Activated T-cell treated with anti-CD3 and anti-CD28 coated beads, Interleukin-2, amount 50 U/mL, for 24 hours (primary cell): ENCODE data around the gene ALK.

Source experiments
- DNase-seq: peaks from one replicate; pipeline ENCODE4 v3.0.0-alpha.2; 2020
- H3K27ac Mint-ChIP-seq: 2 replicates; pipeline ENCODE4 v1.8.0; 2020; ENCODE audit warnings: mild to moderate bottlenecking, mixed read lengths
- H3K27me3 Mint-ChIP-seq: 2 replicates; pipeline ENCODE4 v1.8.0; 2020; ENCODE audit warnings: mixed read lengths
- H3K36me3 Mint-ChIP-seq: 2 replicates; pipeline ENCODE4 v1.8.0; 2020; ENCODE audit warnings: low read depth, mixed read lengths
- H3K4me1 Mint-ChIP-seq: 2 replicates; pipeline ENCODE4 v1.8.0; 2020; ENCODE audit warnings: low read depth, mixed read lengths
- H3K4me3 Mint-ChIP-seq: 2 replicates; pipeline ENCODE4 v1.8.0; 2020; ENCODE audit warnings: mild to moderate bottlenecking, moderate library complexity, mixed read lengths
- H3K9me3 Mint-ChIP-seq: 2 replicates; pipeline ENCODE4 v1.8.0; 2020; ENCODE audit warnings: mixed read lengths

ALK gene

DNA sequence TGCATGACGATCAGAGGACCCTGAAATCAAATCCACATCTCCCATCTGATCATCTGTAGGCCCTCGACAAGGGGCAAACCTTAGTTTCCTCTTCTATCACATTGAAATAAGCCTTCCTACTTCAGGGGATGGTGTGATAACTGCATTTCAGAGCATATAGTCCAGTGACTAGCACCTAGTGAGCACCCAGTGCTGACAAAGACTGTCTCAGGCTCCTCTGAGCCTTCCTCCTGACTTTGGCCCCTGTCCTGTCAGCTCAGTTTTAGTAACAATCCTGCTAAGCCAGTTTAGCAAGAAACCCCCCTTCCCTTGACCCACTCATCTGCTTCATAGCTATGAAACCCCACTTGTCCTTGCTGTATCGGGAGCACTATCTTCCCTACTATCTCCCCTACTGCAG, 304.0 kb downstream of the ALK start:
- no peak overlapping the region for H3K4me3 Mint-ChIP-seq
- H3K4me1 Mint-ChIP-seq, result no peaks in the 10 kb centered on the region
- H3K27ac Mint-ChIP-seq, result no peak overlapping the region
- peaks cover 35% of the 10 kb centered on the region for H3K27me3 Mint-ChIP-seq
- DNase-seq, result no peak
- H3K36me3 Mint-ChIP-seq, result no peaks in the 10 kb centered on the region
- H3K9me3 Mint-ChIP-seq, result no peaks in the 10 kb centered on the region

DNA sequence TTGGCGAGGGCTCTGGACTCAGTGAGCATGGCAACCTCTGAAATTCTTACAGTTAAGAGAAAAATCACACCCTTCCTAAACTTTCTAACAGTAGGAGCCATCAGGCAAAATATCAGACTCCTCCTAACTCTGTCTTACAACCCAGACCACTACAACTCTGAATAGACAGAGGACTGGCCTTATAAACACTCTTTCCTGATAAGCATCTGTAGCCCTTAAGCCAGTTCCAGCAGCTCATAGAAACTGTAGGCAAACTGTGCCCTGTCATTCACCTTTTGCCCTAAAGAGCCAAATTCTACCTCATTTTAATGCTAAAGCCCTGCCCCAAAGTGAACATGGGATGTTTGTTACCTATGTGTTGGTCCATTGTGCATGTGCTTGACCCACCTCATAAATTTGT, 304.8 kb downstream of the ALK start:
- Mint-ChIP-seq H3K27ac (no peak overlapping the region), H3K4me1 (no peaks in the 10 kb centered on the region), H3K36me3 (no peaks in the 10 kb centered on the region), H3K9me3 (no peaks in the 10 kb centered on the region), H3K27me3 (peaks cover 40% of the 10 kb centered on the region), H3K4me3 (no peak overlapping the region)
- no peak for DNase-seq

DNA sequence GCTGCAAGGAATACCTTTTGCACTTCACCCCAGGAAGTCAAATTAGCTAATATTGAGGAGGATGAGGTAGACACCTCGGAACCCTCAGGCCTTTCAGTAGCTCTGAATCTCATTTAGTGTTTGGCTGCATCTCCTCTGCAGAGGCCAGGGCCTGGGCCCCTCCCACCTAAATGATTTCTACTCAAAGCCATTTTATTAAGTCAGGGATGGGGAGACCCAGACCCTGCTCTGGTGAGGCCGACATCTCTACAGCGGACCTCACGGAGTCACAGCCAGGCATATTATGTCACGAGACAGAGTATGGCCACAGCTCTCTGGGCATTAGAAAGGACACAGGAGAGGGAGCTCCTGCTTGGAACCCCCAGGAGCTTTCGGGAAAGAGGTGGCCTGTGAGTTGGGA, 305.5 kb downstream of the ALK start:
- H3K9me3 Mint-ChIP-seq, result no peaks in the 10 kb centered on the region
- no peaks in the 10 kb centered on the region for H3K4me1 Mint-ChIP-seq
- H3K27me3 Mint-ChIP-seq, result peaks cover 44% of the 10 kb centered on the region
- no peak overlapping the region for H3K27ac Mint-ChIP-seq
- no peaks in the 10 kb centered on the region for H3K36me3 Mint-ChIP-seq
- DNase-seq, result no peak
- H3K4me3 Mint-ChIP-seq, result no peak overlapping the region

DNA sequence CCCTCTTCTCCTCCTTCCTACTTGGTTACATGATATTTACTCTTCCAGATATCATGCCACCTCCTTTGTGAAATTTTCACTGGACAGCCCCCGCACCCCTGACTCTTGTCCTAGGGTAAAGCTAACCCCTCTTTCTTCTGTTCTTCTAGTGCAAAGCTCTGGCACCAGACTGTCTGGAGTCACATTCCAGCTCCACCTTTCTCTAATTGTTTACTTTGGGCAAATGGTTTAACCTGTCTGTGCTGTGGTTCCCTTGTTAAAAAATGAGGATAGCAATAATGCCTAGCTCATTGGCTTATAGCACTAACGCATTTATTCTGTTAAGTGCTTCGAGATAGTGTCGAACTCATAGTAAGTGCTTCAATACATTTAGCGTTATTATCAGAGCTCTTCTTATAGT, 306.2 kb downstream of the ALK start:
- no peaks in the 10 kb centered on the region for H3K36me3 Mint-ChIP-seq
- no peak overlapping the region for H3K27ac Mint-ChIP-seq
- no peaks in the 10 kb centered on the region for H3K9me3 Mint-ChIP-seq
- H3K4me3 Mint-ChIP-seq, result no peak overlapping the region
- DNase-seq, result no peak
- H3K4me1 Mint-ChIP-seq, result no peaks in the 10 kb centered on the region
- peaks cover 49% of the 10 kb centered on the region for H3K27me3 Mint-ChIP-seq

DNA sequence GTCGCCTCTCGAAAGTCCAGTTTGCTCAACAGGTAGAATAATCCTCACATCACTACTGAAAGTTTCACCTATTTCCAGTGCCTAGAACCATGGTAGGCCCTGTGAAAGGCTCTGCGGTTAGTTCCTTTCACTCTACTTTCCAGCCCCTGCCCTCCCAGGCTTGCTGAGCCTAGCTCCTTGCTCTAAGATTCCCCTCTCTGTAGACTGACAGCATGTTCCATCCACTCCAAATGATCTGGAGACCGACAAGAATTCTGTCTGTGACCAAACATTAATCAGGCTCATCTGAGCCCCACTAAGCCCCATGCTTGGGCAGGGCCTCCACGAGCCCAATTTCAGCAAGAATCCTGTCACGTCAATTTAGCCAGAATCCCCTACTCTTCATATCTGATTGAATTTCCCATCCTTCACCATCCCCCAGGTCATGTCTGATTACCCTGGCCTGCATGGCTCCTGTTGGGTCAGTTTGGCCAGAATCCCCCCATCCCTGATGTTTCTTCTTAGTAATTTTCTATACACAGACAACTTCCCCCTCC, 307.0 kb downstream of the ALK start:
- Mint-ChIP-seq H3K27ac (no peak overlapping the region), H3K9me3 (no peaks in the 10 kb centered on the region), H3K4me3 (no peak overlapping the region), H3K4me1 (no peaks in the 10 kb centered on the region), H3K27me3 (peaks cover 56% of the 10 kb centered on the region), H3K36me3 (no peaks in the 10 kb centered on the region)
- no peak for DNase-seq

DNA sequence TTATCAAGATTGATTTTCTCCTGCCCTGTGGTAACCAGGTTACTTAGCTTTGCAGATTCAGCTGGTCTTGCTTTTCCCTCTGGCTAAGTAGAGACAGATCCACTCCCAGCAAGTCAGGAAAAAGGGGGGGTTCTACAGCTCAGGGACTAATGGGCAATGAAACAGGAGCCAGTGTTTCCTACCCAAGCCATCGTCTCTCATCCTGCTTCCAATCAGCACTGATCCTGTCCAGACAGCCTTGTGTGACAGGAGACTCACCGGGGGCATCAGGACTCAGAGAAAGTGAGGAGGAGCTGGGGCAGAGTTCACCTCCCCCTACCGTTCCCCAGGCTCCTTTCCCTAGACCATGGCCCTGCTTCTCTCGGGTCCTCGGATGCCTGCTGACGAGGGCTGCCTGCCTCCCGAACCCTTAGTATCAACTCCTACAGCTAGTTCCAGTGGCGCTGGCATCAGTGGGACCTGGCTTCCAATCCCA, 307.6 kb downstream of the ALK start:
- H3K27me3 Mint-ChIP-seq, result peaks cover 59% of the 10 kb centered on the region
- no peaks in the 10 kb centered on the region for H3K4me1 Mint-ChIP-seq

DNA sequence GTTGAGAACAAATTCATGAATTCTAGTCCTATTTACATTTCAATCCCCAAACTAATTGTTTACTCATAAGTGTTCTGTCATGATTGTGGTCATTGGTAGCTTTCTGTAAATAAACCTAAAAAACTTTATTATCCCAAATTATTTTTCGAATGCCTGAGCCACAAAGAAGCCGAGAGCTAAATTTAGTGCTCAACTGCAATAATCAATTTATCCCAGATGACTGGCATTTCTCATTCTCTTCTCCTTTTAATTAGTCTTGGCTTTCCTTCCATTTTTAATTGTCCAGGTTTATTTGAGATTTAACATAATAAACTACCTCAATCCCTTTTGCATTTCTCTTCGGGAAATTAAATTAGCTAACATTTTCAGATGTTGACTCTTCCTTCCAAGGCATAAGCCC, 308.3 kb downstream of the ALK start:
- Mint-ChIP-seq H3K27ac (no peak overlapping the region), H3K9me3 (no peaks in the 10 kb centered on the region), H3K27me3 (peaks cover 63% of the 10 kb centered on the region), H3K4me1 (no peaks in the 10 kb centered on the region), H3K4me3 (no peak overlapping the region), H3K36me3 (no peaks in the 10 kb centered on the region)
- DNase-seq, result no peak

More for the DNA sequence above, 307.6 kb downstream of the ALK start:
- H3K9me3 Mint-ChIP-seq, result no peaks in the 10 kb centered on the region
- no peak overlapping the region for H3K4me3 Mint-ChIP-seq
- no peak for DNase-seq
- no peak overlapping the region for H3K27ac Mint-ChIP-seq
- H3K36me3 Mint-ChIP-seq, result no peaks in the 10 kb centered on the region

DNA sequence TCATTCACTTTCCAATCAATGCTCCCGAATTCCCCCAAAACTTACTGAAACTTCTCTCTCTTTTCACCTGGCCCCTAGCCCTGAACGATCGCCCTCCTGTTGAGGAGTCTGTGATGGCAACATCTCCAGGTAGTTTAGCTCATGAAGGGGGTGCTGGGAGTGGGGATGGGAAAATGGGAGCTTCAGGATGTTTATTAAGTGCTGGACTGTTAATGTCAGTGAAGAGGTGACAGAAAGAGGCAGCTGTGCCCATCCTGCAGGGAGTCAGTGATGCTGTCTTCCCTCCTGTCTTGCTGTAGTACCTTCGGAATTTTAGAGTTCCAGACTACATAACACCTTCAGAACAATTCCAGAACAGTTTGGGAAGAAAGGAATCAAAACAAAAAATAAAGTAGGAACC, 308.8 kb downstream of the ALK start:
- Mint-ChIP-seq H3K36me3 (no peaks in the 10 kb centered on the region), H3K27ac (no peak overlapping the region)

DNA sequence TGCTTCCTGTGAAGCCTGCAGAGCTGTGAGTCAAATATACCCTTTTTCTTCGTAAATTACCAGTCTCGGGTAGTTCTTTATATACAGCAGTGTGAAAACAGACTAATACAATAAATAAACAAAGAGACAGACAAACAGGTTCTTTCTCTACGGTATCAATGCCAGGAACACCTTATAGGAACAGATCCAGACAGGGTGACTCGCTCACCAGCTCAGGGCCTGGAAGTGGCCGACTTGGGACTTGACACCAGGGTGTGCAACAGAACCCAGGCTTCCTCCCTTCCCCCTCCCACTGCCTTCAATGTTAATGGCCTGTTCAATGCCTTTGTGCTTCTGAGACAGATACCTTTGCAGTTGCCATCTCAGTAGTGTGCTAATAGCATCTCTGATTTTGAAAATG, 309.5 kb downstream of the ALK start:
- peaks cover 63% of the 10 kb centered on the region for H3K27me3 Mint-ChIP-seq
- no peaks in the 10 kb centered on the region for H3K36me3 Mint-ChIP-seq
- no peaks in the 10 kb centered on the region for H3K4me1 Mint-ChIP-seq
- H3K4me3 Mint-ChIP-seq, result no peak overlapping the region
- no peak for DNase-seq
- no peak overlapping the region for H3K27ac Mint-ChIP-seq
- no peaks in the 10 kb centered on the region for H3K9me3 Mint-ChIP-seq

More for the DNA sequence above, 308.8 kb downstream of the ALK start:
- Mint-ChIP-seq H3K4me1 (no peaks in the 10 kb centered on the region), H3K27me3 (peaks cover 63% of the 10 kb centered on the region), H3K4me3 (no peak overlapping the region), H3K9me3 (no peaks in the 10 kb centered on the region)
- no peak for DNase-seq

DNA sequence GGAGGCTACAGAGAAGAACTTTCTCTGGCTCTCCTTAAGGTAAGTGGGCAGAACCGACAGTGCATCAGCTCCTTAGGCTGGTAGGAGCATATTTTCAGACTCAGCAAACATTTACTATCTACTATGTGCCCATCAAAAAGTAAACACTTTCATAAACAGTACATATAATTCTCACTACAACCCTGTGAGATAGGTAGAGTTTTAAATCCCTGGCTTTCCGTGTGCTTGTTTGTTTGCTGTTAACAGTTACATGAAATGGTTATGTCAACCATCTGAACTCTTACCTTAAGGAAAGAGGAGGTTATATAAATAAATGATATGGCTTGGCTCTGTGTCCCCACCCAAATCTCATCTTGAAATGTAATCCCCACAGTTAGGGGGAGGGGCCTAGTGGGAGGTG, 310.1 kb downstream of the ALK start:
- Mint-ChIP-seq H3K27ac (no peak overlapping the region), H3K4me3 (no peak overlapping the region), H3K36me3 (no peaks in the 10 kb centered on the region), H3K9me3 (no peaks in the 10 kb centered on the region), H3K4me1 (no peaks in the 10 kb centered on the region), H3K27me3 (peaks cover 63% of the 10 kb centered on the region)
- no peak for DNase-seq

DNA sequence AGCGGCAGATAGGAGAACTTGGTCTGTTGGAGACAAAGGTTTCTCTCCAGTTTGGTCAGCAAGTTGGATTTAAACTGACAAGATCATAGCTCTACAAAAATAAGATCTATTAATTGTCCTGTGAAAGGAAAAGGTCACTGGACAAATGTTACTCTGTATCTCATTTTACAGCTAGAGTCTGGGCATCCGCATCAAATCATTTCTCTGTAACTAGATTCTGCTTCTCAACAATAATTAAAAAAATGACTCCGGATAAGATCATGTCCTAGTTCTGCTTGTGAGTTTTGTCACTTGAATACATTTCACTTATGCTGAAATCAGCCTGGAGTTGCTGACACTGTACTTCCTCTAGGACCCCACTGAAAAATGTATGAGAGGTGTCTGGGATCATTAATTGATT, 310.8 kb downstream of the ALK start:
- Mint-ChIP-seq H3K36me3 (no peaks in the 10 kb centered on the region), H3K27ac (no peak overlapping the region), H3K27me3 (peaks cover 58% of the 10 kb centered on the region), H3K9me3 (no peaks in the 10 kb centered on the region), H3K4me1 (no peaks in the 10 kb centered on the region), H3K4me3 (no peak overlapping the region)
- no peak for DNase-seq

DNA sequence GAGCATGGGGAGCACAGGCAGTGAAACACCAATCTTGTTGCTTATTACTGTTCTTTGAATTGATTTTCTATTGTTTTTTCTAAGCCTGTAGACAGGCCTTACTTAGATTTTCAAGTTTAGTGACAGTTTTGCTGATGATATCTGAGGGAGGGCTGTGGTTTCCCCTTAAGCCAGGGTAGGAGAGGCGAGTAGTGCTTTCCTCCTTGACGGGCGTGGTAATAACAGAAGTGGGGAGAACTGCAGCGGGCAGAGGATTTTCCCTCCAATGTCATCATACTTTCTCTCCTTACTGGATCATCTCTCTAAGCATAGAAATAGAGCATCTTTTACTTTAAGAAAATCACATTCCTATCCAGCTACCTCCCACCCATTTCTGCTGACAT, 314.4 kb downstream of the ALK start:
- DNase-seq, result no peak
- no peaks in the 10 kb centered on the region for H3K9me3 Mint-ChIP-seq
- no peaks in the 10 kb centered on the region for H3K36me3 Mint-ChIP-seq
- H3K27ac Mint-ChIP-seq, result no peak overlapping the region
- peaks cover 29% of the 10 kb centered on the region for H3K27me3 Mint-ChIP-seq
- H3K4me3 Mint-ChIP-seq, result no peak overlapping the region
- H3K4me1 Mint-ChIP-seq, result no peaks in the 10 kb centered on the region

DNA sequence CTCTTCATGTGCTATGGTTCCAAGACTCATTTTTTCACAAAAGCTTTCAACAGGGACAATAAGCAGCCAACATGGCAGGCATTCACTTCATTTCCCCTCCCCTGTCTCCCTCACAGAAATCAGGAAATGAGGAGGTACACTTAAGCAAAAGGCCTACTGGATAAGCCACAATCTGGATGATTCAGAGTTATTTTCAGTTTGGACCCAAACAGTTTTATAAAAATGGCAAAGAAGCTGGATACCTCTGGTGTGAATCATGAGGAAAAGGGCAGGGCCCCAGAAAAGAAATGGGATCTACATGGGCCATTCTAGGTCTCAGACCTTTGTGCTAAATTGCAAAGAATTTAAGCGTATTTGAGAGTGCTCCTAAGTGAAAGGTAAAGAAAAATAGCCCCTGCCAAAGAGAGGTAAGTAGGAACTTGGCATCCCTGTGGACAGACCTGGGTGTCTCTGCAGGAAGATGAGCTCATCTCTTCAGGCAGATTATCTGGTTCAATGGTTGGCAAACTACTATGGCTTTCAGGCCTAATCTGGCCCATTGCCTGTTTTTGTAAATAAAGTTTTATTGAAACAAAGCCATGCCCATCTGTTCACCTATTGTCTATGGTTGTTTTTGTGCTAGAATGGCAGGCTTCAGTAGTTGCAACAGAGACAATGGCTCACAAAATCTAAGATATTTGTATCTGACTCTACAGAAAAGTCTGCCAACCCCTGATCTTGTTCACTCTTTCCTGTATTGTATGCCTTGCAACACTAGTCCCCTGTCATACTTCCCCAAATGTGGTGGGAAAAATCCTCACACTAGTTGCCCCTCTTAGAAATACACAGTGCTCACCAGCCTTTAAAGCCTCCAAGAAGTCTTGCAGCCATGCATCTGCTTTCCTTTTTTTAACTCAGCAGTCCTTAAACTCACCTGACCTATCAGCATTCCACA, 315.0 kb downstream of the ALK start:
- no peak overlapping the region for H3K4me3 Mint-ChIP-seq
- DNase-seq, result no peak
- peaks cover 26% of the 10 kb centered on the region for H3K27me3 Mint-ChIP-seq
- H3K4me1 Mint-ChIP-seq, result no peaks in the 10 kb centered on the region
- H3K27ac Mint-ChIP-seq, result no peak overlapping the region
- no peaks in the 10 kb centered on the region for H3K9me3 Mint-ChIP-seq
- H3K36me3 Mint-ChIP-seq, result no peaks in the 10 kb centered on the region

DNA sequence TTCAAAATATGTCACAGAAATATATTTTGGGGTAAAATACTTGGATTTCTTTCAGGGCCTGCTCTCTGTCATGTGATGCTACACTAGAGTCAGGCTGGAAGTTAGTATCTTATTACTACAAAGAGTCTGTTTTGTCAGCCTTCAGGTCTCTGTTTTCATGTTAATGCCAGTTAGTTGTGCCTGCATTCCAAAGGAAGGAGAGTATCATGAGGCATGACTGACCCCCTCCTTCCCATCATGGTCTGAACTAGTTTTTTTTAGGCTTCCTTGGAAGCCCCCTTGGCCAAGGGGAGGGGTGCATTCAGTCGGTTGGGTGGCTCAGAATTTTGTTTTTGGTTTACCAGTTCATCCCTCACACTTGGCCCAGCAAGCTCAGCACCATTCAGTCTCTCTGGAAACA, 318.0 kb downstream of the ALK start:
- Mint-ChIP-seq H3K4me3 (no peak overlapping the region), H3K27ac (no peak overlapping the region), H3K36me3 (no peaks in the 10 kb centered on the region), H3K4me1 (no peaks in the 10 kb centered on the region), H3K27me3 (peaks cover 8% of the 10 kb centered on the region), H3K9me3 (no peaks in the 10 kb centered on the region)
- no peak for DNase-seq

DNA sequence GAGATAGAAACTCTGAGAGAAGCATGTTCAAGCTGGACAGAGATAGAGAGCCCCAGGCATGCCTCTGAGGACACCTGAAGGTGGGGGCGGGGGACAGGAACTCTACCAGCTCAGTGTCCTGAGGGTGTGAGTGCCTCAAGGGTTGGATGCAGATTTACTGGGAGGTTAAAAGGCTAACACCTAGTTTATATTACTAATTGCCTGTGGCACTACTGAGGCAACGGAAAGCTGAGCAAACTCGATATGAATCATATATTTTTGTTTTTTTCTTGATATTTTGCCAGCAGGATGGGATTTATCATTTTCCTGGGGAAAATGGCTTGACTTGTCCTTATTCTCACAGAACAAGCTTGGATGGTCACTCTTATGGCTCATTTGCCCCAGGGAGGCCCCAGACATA, 319.5 kb downstream of the ALK start:
- no peaks in the 10 kb centered on the region for H3K36me3 Mint-ChIP-seq
- no peak overlapping the region for H3K4me3 Mint-ChIP-seq
- no peaks in the 10 kb centered on the region for H3K4me1 Mint-ChIP-seq
- no peak for DNase-seq
- no peak overlapping the region for H3K27ac Mint-ChIP-seq
- peaks cover 7% of the 10 kb centered on the region for H3K27me3 Mint-ChIP-seq
- no peaks in the 10 kb centered on the region for H3K9me3 Mint-ChIP-seq
